ENCODE results near the gene FAF2.

Gene FAF2

GRCh38 chr5:176497852-176498251, 49.7 kb downstream of the FAF2 start:
- DNase-seq (ENCODE audit: extremely low spot score, insufficient read length, low read depth) (no peak), FAIRE-seq (no peak)

GRCh38 chr5:176499273-176499672, 51.1 kb downstream of the FAF2 start:
- FAIRE-seq = no peak

DNA sequence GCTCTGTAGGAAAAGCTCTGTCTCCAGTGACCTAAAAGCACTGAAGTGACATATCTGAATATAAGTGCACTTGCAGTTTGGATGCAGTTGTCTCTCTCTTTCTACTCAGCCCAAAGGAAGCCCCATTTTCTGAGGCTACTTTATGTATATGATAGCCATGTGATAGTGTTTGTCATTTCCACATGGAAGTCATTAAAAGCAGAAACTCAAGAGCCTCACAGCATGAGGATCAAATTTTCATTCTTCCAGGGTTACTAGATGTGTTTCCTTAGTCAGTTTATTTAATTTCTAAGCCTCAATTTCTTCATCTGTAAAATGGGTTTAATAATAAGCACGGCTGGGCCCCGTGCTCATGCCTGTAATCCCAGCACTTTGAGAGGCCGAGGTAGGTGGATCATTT, 52.3 kb downstream of the FAF2 start:
- FAIRE-seq (no peak), DNase-seq (ENCODE audit: extremely low spot score, insufficient read length, low read depth) (no peak)

More at GRCh38 chr5:176499273-176499672, 51.1 kb downstream of the FAF2 start:
- DNase-seq (ENCODE audit: extremely low spot score, insufficient read length, low read depth) = no peak

- FAIRE-seq (no peak), DNase-seq (ENCODE audit: extremely low spot score, insufficient read length, low read depth) (no peak)
These were observed 53.1 kb downstream of the FAF2 start for GRCh38 chr5:176501333-176501732.

- no peak for DNase-seq (ENCODE audit: extremely low spot score, insufficient read length, low read depth)
- no peak for FAIRE-seq
These were observed 55.3 kb downstream of the FAF2 start for GRCh38 chr5:176503496-176503895.

- FAIRE-seq = no peak
- DNase-seq (ENCODE audit: extremely low spot score, insufficient read length, low read depth) = no peak
These were observed 59.7 kb downstream of the FAF2 start for GRCh38 chr5:176507911-176508310.

DNA sequence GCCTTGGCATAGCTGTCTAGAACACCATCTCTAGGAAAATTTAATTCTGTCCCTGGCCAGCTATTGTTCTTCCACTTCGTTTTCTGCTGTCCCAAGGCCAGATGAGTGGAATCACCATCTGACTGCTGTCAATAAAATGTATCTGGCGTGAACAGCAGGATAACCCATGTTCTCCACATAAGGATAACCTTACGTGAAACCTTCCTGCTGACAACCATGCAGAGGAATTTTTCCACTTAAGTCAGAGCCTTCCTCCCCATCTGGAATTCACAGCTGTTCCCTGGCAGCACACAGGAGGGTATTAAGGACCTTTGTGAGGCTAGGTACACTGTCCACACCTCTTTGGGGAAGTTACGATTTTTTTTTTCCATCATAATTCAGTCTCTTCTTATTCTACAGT, 60.4 kb downstream of the FAF2 start:
- DNase-seq (ENCODE audit: extremely low spot score, insufficient read length, low read depth) (no peak), FAIRE-seq (no peak)

GRCh38 chr5:176513788-176514187, 65.6 kb downstream of the FAF2 start:
- no peak for DNase-seq (ENCODE audit: extremely low spot score, insufficient read length, low read depth)
- FAIRE-seq = no peak

DNA sequence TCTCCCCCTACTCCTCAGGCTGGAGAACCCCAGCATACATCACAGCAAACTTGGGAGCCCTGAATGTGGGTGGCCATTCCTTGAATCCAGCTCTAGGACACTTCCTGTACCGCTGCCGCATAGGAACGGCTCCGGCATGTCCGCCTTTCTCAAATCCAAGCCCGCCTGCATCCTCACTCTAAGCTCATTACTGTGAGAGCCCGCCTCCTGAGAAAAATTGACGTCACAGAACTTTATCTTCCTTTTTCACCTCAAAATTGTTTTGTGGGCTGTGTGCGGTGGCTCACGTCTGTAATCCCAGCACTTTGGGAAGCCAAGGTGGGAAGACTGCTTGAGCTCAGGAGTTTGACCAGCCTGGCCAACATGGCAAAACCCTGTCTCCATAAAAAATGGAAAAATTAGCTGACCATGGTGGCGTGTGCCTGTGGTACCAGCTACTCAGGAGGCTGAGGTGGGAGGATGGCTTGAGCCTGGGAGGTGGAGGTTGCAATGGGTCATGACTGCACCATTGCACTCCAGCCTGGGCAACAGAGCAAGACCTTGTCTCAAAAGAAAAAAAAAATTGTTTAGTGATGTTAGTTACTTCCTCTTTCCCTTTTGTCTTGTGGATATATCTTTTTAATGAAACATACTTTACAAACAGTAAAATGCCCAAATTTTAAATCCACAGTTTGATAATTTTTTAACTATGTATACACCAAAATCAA, 66.2 kb downstream of the FAF2 start:
- peak; percentile 49 for FAIRE-seq
- no peak for DNase-seq (ENCODE audit: extremely low spot score, insufficient read length, low read depth)

DNA sequence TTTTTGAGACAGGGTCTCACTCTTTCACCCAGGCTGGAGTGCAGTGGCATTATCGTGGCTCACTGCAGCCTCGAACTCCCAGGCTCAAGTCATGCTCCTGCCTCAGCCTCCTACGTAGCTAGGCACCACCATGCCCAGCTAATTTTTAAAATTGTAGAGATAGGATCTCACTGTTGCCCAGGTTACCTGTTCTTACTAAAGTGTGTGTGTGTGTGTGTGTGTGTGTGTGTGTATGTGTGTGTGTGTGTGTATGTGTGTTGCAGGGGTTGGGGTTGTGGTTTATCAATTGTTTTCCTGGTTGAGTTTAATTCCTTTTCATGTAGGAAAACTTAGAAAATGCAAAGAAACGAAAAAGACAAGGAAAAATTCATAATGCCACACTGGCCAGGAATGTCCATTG, 67.2 kb downstream of the FAF2 start:
- no peak for FAIRE-seq
- DNase-seq (ENCODE audit: extremely low spot score, insufficient read length, low read depth) = no peak

DNA sequence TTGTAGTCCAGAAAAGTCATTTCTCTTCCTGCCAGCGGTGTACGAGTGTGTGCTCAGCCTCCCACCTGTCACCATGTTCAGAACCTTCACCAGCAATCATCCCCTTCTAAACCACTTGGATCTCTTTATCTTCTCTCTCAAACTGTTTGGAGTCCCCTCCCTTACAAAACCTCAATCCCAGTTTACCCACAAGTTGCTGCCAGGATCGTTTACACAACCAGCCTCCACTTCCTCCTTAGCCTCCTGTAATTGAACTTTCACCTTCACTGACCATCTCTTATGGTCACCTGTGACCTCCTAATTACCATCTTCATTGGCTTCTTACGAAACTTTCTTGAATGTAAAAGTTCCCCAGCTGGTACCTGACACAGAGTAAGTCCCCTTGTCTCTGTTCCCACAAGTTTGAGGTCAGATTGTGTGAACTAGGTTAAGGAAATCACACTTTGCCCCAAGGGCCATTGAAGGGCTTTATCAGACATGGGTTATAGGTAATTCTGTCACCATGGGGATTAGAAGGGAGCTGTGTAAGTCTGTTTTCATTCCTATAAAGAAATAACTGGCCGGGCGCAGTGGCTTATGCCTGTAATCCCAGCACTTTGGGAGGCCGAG, 69.0 kb downstream of the FAF2 start:
- FAIRE-seq (no peak), DNase-seq (ENCODE audit: extremely low spot score, insufficient read length, low read depth) (no peak)

DNA sequence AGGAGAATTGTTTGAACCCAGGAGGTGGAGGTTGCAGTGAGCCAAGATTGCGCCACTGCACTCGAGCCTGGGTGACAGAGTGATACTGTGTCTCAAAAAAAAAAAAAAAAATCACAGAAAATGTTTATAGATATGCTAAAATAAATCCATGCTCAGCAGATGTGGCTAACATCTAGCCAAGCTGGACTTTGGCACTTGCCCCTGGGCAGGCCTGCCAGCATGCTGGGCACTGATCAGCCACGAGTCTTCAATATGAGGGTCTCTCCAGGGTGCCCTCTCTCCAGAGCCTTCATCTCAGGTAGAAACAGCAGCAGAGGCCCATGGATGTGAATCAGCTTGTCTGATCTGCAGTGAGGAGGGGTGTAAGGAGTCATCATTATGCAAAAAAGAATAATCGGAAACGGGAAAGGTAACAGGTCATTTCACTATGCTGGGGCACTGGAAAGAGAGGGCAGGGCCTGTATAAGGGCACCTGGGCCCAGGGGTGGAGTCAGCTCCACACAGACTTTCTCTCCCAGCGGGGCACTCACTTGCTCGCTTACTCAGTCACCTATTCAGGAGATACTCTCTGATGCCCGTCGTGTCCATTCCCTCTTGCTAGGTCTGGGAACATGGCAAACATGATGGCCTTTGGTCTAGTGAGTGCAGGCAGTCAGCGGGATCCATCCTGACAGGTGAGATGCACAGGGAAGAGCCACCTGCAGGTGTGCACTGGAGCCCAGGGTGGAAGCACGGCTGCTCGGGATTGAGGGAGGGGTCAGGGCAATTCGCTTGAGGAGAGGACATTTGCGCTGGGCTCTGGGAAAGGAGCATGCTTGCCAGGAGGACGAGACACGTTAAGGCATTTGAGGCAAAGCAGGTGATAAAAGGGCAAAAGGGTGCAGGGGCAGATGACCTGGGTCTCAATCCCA, 71.9 kb downstream of the FAF2 start:
- no peak for DNase-seq (ENCODE audit: extremely low spot score, insufficient read length, low read depth)
- no peak for FAIRE-seq

DNA sequence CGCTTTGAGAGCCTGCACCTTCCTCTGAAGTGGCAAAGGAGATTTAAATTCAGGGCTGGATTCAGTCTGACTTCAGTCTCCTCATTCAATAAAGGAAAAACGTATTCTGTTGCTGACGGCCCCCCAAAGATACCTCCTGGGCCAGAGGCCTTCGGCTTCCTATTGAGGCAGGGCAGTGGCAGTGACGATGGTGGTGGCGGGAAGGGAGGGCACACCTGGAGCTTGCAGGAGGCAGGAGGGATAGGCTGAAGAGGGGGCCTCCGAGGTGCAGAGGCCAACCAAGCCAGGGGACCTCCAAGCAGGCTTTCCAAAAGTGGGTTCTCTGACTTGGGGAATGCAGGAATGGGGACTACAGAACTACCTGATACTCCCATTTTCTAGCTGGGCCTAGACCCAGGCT, 73.1 kb downstream of the FAF2 start:
- no peak for FAIRE-seq

DNA sequence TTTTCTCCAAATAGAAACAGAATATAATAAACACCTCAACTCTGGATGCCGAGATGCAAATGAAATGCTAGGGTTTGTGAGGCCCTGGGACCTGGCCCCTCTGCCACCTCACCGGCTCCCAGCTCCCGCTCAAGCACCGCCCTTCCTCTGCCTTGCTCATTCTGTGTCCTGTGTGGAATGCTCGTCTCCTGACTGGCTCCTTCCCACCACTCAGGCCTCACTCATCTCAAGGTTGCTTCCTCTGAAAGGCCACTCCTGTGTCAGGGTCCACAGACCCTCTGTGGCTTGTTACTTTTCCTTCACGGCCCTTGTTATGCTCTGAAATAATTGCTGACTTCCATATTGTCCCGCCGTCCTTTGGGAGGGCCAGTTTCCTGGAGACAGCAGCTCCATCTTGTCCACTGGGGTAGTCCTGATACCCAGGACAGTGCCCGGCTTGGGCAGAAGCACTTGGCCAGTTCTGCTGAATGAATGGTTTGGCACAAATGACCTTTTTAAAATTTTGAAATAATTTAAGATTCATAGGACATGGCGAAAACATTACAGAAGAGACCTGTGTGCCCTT, 73.6 kb downstream of the FAF2 start:
- FAIRE-seq (no peak), DNase-seq (ENCODE audit: extremely low spot score, insufficient read length, low read depth) (no peak)

More for the DNA sequence above, 73.1 kb downstream of the FAF2 start:
- DNase-seq (ENCODE audit: extremely low spot score, insufficient read length, low read depth) = no peak

- DNase-seq (ENCODE audit: extremely low spot score, insufficient read length, low read depth) = no peak
- FAIRE-seq = no peak
These were observed 76.0 kb downstream of the FAF2 start for GRCh38 chr5:176524138-176524537.

- no peak for FAIRE-seq
These were observed 76.8 kb downstream of the FAF2 start for GRCh38 chr5:176524987-176525386.

DNA sequence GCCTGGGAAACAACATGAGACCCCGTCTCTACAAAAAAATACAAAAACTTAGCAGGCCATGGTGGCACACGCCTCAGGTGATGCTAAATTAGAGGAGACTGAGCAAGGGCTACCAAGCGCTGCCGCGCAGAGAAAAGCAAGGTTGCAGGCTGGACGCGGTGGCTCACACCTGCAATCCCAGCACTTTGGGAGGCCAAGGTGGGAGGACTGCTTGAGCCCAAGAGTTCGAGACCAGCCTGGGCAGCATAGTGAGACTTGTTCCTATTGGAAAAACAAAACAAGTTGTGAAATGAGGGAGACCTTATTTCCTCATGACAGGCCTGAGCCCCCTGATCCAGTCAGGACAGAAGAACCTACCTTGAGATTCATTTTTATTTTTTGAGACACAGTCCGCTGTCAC, 77.5 kb downstream of the FAF2 start:
- FAIRE-seq (no peak), DNase-seq (ENCODE audit: extremely low spot score, insufficient read length, low read depth) (no peak)

More at GRCh38 chr5:176524987-176525386, 76.8 kb downstream of the FAF2 start:
- no peak for DNase-seq (ENCODE audit: extremely low spot score, insufficient read length, low read depth)

- FAIRE-seq (no peak), DNase-seq (ENCODE audit: extremely low spot score, insufficient read length, low read depth) (no peak)
These were observed 78.3 kb downstream of the FAF2 start for GRCh38 chr5:176526462-176526861.

- DNase-seq (ENCODE audit: extremely low spot score, insufficient read length, low read depth) (no peak), FAIRE-seq (no peak)
These were observed 79.3 kb downstream of the FAF2 start for GRCh38 chr5:176527246-176528222.
